Neural progenitor cell (in vitro differentiated cells): ENCODE measurements around the gene P3H2.

Experiments
- EZH2 ChIP-seq: fragments of 200-600 bp; sonication (generic); IDR thresholded peaks from 2 replicates; pipeline ENCODE4 v1.6.1; 2017; ENCODE audit warnings: antibody characterized with exemption, mild to moderate bottlenecking, moderate library complexity
- TF ChIP-seq, protein P1 (sequence below): fragments of 200-600 bp; sonication (generic); IDR thresholded peaks from 2 replicates; pipeline ENCODE4 v1.5.1; 2017; ENCODE audit warnings: antibody characterized with exemption, mild to moderate bottlenecking

DNA sequence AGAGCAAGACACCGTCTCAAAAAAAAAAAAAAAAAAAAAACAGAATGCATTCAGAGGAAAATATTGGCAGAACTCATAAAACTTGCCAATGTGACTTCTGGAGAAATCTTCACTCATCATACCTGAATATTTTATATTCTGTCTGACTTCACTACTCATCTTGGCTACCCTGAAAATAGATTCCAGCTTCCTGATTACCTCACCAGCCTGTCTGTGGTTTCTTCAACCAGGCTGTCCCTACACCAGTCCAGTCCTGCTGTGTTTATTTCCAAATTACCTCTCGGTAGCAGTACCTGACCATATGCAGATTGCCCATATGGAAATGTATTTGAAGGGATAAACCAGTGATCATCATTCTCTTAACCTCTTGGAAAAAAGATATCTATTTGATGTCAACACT, 9.3 kb upstream of the P3H2 start:
- TF ChIP-seq EZH2, result no peak
- TF ChIP-seq, protein P1, sequence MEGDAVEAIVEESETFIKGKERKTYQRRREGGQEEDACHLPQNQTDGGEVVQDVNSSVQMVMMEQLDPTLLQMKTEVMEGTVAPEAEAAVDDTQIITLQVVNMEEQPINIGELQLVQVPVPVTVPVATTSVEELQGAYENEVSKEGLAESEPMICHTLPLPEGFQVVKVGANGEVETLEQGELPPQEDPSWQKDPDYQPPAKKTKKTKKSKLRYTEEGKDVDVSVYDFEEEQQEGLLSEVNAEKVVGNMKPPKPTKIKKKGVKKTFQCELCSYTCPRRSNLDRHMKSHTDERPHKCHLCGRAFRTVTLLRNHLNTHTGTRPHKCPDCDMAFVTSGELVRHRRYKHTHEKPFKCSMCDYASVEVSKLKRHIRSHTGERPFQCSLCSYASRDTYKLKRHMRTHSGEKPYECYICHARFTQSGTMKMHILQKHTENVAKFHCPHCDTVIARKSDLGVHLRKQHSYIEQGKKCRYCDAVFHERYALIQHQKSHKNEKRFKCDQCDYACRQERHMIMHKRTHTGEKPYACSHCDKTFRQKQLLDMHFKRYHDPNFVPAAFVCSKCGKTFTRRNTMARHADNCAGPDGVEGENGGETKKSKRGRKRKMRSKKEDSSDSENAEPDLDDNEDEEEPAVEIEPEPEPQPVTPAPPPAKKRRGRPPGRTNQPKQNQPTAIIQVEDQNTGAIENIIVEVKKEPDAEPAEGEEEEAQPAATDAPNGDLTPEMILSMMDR, result no peak
